ENCODE measurements around the gene TMC4. TPM values are rescaled to one million over a fixed set of nuclear protein-coding genes. Genes with fewer than 3 reads are reported as not detected.

TMC4 gene
- total and polyA plus RNA-seq, 10 donors = 0.12 to 4.0 (median 0.77) TPM; not detected in 2

DNA sequence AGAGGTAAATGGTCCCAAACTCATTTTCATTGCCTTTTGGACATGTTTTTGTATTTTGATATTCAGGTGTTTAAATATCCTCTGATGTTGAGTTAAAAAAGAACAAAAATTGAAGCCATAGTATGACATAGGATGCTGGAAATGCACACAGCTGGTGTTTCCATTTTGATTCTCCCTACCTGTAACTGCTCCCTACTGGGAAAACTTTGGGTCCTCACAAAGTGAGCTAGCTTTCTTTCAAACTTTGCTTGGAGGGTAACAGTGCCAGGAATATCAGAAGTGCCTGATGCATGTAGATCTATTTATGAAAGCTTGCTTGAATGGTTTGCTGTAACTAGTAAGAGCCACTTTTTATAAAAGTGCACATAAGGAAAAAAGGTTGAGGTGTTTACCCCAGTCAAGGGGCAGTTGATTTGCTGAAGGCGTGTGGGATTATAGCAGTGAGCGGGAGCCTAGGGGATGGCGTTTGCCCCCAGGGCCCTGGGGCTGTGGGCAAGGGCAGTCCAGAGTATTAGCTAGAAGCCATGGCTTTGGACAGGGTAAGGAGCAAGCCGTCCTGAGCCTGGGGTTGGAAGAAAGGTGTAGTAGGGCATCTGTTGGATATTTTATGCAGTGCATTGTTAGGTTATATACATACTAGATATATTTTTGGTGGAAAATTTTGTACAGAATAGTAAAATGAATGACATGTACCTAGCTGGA lies 32.0 kb upstream of the TMC4 start:
- H3K4me3 ChIP-seq = peak overlapping the region in 2 of 8 donors; percentile 0 to 94
- TF ChIP-seq, protein P1, sequence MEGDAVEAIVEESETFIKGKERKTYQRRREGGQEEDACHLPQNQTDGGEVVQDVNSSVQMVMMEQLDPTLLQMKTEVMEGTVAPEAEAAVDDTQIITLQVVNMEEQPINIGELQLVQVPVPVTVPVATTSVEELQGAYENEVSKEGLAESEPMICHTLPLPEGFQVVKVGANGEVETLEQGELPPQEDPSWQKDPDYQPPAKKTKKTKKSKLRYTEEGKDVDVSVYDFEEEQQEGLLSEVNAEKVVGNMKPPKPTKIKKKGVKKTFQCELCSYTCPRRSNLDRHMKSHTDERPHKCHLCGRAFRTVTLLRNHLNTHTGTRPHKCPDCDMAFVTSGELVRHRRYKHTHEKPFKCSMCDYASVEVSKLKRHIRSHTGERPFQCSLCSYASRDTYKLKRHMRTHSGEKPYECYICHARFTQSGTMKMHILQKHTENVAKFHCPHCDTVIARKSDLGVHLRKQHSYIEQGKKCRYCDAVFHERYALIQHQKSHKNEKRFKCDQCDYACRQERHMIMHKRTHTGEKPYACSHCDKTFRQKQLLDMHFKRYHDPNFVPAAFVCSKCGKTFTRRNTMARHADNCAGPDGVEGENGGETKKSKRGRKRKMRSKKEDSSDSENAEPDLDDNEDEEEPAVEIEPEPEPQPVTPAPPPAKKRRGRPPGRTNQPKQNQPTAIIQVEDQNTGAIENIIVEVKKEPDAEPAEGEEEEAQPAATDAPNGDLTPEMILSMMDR (IDR thresholded peaks at IDR 0.05 in 8 of 11, conservative IDR thresholded peaks at IDR 0.05 in 3 of 11) = no peak
- TF ChIP-seq POLR2AphosphoS5 (IDR thresholded peaks at IDR 0.05) (peak in 1 of 3 donors; percentile 29), POLR2A (IDR thresholded peaks at IDR 0.05) (no peak)
- H3K9me3 ChIP-seq = no peaks in the 10 kb centered on the region
- WGBS, 5 donors = 67 to 86% (median 84%) methylated on average over 4 of the region's 4 CpGs
- H3K36me3 ChIP-seq = peaks cover 5 to 81% (median 69%) of the 10 kb centered on the region in 6 donors
- H3K4me1 ChIP-seq = peaks cover 59 to 92% (median 91%) of the 10 kb centered on the region in 6 donors
- intact Hi-C loops (cut with DNase I; ENCODE audit: low total_unique reads) = no loop called here
- H3K27ac ChIP-seq = peak overlapping the region in 7 of 8 donors; percentile 85 to 98 (median 93)
- no peaks in the 10 kb centered on the region for H3K27me3 ChIP-seq (replicated peaks in 1 of 7)
- DNase-seq = no peak

DNA sequence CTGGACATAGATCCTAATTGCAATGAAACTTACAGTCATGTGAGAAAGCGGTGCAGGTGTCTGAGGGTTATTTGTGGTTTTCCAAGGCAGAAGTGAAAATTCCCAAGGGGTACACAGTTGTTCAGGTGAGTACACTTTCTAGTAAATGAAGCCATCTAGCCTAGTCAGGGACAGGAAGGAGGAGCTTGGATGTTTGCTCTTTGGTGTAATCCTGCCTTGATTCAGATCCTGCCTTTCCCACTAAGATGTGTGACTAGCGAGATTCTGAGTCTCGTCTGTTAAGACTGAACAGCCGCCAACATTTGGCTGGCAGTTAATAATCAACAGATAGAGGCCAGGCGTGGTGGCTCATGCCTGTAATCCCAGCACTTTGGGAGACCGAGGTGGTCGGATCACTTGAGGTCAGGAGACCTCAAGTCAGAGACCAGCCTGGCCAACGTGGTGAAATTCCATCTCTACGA lies 30.2 kb upstream of the TMC4 start:
- Histone ChIP-seq H3K4me3 (peak overlapping the region in 4 of 8 donors; percentile 70 to 94 (median 74)), H3K4me1 (peaks cover 51 to 83% (median 78%) of the 10 kb centered on the region in 6 donors), H3K27me3 (replicated peaks in 1 of 7) (no peaks in the 10 kb centered on the region), H3K36me3 (peaks cover 5 to 69% (median 64%) of the 10 kb centered on the region in 6 donors), H3K27ac (peak overlapping the region in 5 of 8 donors; percentile 26 to 98 (median 97)), H3K9me3 (no peaks in the 10 kb centered on the region)
- TF ChIP-seq POLR2AphosphoS5 (IDR thresholded peaks at IDR 0.05) (no peak), POLR2A (IDR thresholded peaks at IDR 0.05) (no peak)
- TF ChIP-seq, protein P1 (IDR thresholded peaks at IDR 0.05 in 8 of 11, conservative IDR thresholded peaks at IDR 0.05 in 3 of 11) = no peak
- 58 to 78% (median 70%) methylated on average over 9 of the region's 9 CpGs for WGBS, 5 donors
- peak; percentile 48 for DNase-seq
- intact Hi-C loops (cut with DNase I; ENCODE audit: low total_unique reads) = no loop called here

DNA sequence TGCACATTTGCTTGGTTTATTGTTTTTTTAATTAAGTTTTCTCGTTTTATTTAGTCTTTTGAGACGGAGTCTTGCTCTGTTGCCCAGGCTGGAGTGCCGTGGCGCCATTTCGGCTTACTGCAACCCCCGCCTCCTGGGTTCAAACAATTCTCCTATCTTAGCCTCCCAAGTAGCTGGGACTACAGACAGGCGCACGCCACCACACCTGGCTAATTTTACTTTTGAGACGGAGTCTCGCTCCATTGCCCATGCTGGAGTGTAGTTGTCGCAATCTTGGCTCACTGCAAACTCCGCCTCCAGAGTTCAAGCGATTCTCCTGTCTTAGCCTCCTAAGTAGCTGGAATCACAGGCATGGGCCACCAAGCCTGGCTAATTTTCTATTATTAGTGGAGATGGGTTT lies 29.0 kb upstream of the TMC4 start:
- no peak for TF ChIP-seq POLR2AphosphoS5 (IDR thresholded peaks at IDR 0.05)
- TF ChIP-seq, protein P1 (IDR thresholded peaks at IDR 0.05 in 8 of 11, conservative IDR thresholded peaks at IDR 0.05 in 3 of 11) = no peak
- 54 to 70% (median 65%) methylated on average over 13 of the region's 13 CpGs for WGBS, 5 donors
- Histone ChIP-seq H3K36me3 (peaks cover 5 to 61% (median 52%) of the 10 kb centered on the region in 6 donors), H3K9me3 (no peaks in the 10 kb centered on the region), H3K27ac (peak overlapping the region in 6 of 8 donors; percentile 86 to 98 (median 96)), H3K4me1 (peaks cover 44 to 71% (median 66%) of the 10 kb centered on the region in 6 donors), H3K4me3 (peak overlapping the region; percentile 35 to 94 (median 71)), H3K27me3 (replicated peaks in 1 of 7) (no peaks in the 10 kb centered on the region)
- peak; percentile 56 for DNase-seq
- intact Hi-C loops (cut with DNase I; ENCODE audit: low total_unique reads) = no loop called here

DNA sequence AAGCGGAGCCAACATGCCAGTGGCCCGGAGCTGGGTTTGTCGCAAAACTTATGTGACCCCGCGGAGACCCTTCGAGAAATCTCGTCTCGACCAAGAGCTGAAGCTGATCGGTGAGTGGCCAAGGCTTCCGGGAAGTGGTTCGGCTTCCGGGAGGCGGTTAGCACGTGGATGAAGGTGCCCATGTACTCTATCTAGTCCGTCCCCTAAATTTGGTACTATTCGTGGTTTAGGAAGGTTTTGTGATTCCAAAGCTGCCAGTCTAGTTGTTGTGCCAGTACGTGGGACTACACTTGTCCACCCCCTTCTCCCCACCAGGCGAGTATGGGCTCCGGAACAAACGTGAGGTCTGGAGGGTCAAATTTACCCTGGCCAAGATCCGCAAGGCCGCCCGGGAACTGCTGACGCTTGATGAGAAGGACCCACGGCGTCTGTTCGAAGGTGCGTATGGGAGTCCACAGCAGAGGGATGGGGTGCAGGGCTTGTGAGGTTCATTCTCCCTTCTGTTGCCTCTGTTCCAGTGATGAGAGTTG lies 28.3 kb upstream of the TMC4 start:
- intact Hi-C loops (cut with DNase I; ENCODE audit: low total_unique reads) = no loop called here
- peaks cover 40 to 71% (median 58%) of the 10 kb centered on the region in 6 donors for H3K4me1 ChIP-seq
- DNase-seq = peak; percentile 81

More for the DNA sequence above, 28.3 kb upstream of the TMC4 start:
- no peak for TF ChIP-seq POLR2A (IDR thresholded peaks at IDR 0.05)
- TF ChIP-seq POLR2AphosphoS5 (IDR thresholded peaks at IDR 0.05) = no peak
- TF ChIP-seq, protein P1 (IDR thresholded peaks at IDR 0.05 in 8 of 11, conservative IDR thresholded peaks at IDR 0.05 in 3 of 11) = no peak
- Histone ChIP-seq H3K36me3 (peaks cover under 1 to 61% (median 45%) of the 10 kb centered on the region in 6 donors), H3K9me3 (no peaks in the 10 kb centered on the region), H3K4me3 (peak overlapping the region; percentile 35 to 94 (median 71)), H3K27me3 (replicated peaks in 1 of 7) (no peaks in the 10 kb centered on the region), H3K27ac (peak overlapping the region; percentile 86 to 98 (median 95))
- WGBS, 5 donors = 0 to 6% (median 5%) methylated on average over 19 to 28 of the region's 28 CpGs
